Mesothelial cell of epicardium (in vitro differentiated cells): ENCODE data around the gene TBXAS1. TPM values are rescaled to one million over a fixed set of nuclear protein-coding genes. Genes with fewer than 3 reads are reported as not detected.
"Not testable (repeated sequence)": the region's sequence is repeated elsewhere in the genome, so short reads cannot be mapped to it uniquely, and the experiment has no call there.

Source experiments
- DNase-seq, 2 experiments: peaks; one replicate each; pipeline ENCODE4 v3.0.0; 2021; ENCODE audit warnings: low spot score in 2 of 2; ENCODE audit not compliant: unreplicated experiment in 2 of 2
- H3K27ac Mint-ChIP-seq: 2 replicates; pipeline ENCODE4 v1.8.0; 2021; ENCODE audit warnings: mixed read lengths
- H3K27me3 Mint-ChIP-seq: 2 replicates; pipeline ENCODE4 v1.8.0; 2021; ENCODE audit warnings: low read depth, mixed read lengths
- H3K36me3 Mint-ChIP-seq: 2 replicates; pipeline ENCODE4 v1.8.0; 2021; ENCODE audit warnings: mixed read lengths
- H3K4me1 Mint-ChIP-seq: 2 replicates; pipeline ENCODE4 v1.8.0; 2021; ENCODE audit warnings: mixed read lengths
- H3K4me3 Mint-ChIP-seq: 2 replicates; pipeline ENCODE4 v1.8.0; 2021; ENCODE audit warnings: mild to moderate bottlenecking, moderate library complexity, mixed read lengths
- H3K9me3 Mint-ChIP-seq: 2 replicates; pipeline ENCODE4 v1.8.0; 2021; ENCODE audit warnings: mixed read lengths
- CTCF ChIP-seq: fragments of 200-600 bp; sonication (generic); IDR thresholded peaks from one replicate; pipeline ENCODE4 v1.5.0; 2021; ENCODE audit warnings: antibody characterized with exemption; ENCODE audit not compliant: unreplicated experiment
- total RNA-seq: library from RNA; stranded (reverse); gene quantifications from 3 replicates; pipeline ENCODE4 v1.2.1, GENCODE V29; 2021

The TBXAS1 gene
- total RNA-seq, 1 donor from 2014 or later: 3.1 TPM

DNA sequence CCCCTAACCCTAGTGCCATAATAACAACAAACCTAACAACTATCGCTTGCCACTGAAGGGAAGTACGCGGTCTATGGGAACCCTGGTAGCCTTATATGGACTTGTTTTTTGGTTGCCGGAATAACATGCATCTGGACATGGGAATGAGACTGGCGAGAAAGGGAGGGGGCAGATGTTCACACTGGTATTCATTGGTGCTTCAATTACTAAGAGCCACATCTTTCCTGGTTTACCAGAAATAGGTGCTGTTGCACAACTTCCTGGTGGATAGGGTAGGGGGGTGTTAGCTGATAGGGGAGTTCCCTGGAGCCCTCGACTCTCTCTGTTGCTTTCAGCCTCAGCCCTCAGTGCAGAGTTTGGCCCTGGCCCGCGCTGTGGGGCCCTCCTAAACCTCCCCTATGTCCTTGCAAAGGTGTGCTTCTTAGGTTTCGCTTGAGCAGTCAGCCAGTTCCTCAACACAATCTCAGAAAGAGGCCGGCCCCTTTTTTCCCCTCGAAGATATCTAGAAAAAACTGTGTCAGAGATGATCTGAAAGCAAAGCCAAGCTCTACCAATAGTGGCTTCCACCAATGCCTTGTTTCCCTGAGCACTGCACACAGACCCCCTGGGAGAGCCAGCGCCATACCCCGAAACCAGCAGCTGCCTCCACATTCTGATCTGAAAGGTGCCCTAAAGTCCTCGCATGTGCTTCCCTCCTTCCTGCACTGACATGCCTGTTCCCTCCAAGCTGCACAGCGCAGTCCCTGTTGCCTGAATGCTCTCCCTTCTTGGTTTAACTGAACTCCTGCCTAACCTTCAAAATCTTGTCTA is 13.5 kb downstream of the TBXAS1 start:
- no peaks in the 10 kb centered on the region for H3K36me3 Mint-ChIP-seq
- H3K4me1 Mint-ChIP-seq: no peaks in the 10 kb centered on the region
- no peak overlapping the region for H3K27ac Mint-ChIP-seq

GRCh38 chr7:139843211-139843537 is 14.1 kb downstream of the TBXAS1 start:
- not testable (repeated sequence) for H3K9me3 Mint-ChIP-seq, H3K36me3 Mint-ChIP-seq, H3K4me1 Mint-ChIP-seq, H3K27ac Mint-ChIP-seq, H3K4me3 Mint-ChIP-seq, DNase-seq
- H3K27me3 Mint-ChIP-seq: peaks cover 28% of the 10 kb centered on the region

More for the DNA sequence above, 13.5 kb downstream of the TBXAS1 start:
- Mint-ChIP-seq H3K9me3 (no peaks in the 10 kb centered on the region), H3K27me3 (peaks cover 28% of the 10 kb centered on the region), H3K4me3 (no peak overlapping the region)
- TF ChIP-seq CTCF: no peak
- no peak for DNase-seq

- no peak overlapping the region for H3K27ac Mint-ChIP-seq
- H3K36me3 Mint-ChIP-seq: no peaks in the 10 kb centered on the region
- no peaks in the 10 kb centered on the region for H3K4me1 Mint-ChIP-seq
- H3K4me3 Mint-ChIP-seq: no peak overlapping the region
- DNase-seq: no peak
- TF ChIP-seq CTCF: no peak
- peaks cover 27% of the 10 kb centered on the region for H3K27me3 Mint-ChIP-seq
- no peaks in the 10 kb centered on the region for H3K9me3 Mint-ChIP-seq
Measured at GRCh38 chr7:139844779-139845442, 15.8 kb downstream of the TBXAS1 start.

DNA sequence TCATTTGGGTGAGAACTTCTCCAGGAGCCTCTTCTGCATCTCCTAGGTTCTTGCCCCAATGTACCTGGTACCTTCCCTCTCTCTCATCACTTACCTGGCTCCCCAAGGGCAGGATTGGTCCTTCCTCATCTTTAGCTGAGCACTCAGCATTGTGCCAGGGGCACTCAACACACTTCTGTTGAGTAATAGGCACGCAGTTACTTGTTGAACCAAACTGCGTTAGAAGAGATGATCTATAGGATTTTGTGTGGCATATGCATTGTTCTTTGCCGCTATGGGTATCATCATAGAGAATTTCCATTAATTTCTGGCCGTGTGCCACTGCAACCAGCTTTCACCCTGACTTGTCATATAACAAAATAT is 16.4 kb downstream of the TBXAS1 start:
- H3K27me3 Mint-ChIP-seq: peaks cover 27% of the 10 kb centered on the region
- no peak overlapping the region for H3K4me3 Mint-ChIP-seq
- no peaks in the 10 kb centered on the region for H3K36me3 Mint-ChIP-seq
- no peak for DNase-seq
- no peak for TF ChIP-seq CTCF
- no peaks in the 10 kb centered on the region for H3K4me1 Mint-ChIP-seq
- no peak overlapping the region for H3K27ac Mint-ChIP-seq
- H3K9me3 Mint-ChIP-seq: no peaks in the 10 kb centered on the region

- DNase-seq: no peak
- Mint-ChIP-seq H3K27me3 (peaks cover 27% of the 10 kb centered on the region), H3K4me3 (no peak overlapping the region), H3K4me1 (no peaks in the 10 kb centered on the region), H3K36me3 (no peaks in the 10 kb centered on the region), H3K27ac (no peak overlapping the region), H3K9me3 (no peaks in the 10 kb centered on the region)
- TF ChIP-seq CTCF: no peak
Measured at GRCh38 chr7:139846297-139846696, 17.2 kb downstream of the TBXAS1 start.

GRCh38 chr7:139848274-139848673 is 19.2 kb downstream of the TBXAS1 start:
- Mint-ChIP-seq H3K4me3 (no peak overlapping the region), H3K27me3 (peaks cover 24% of the 10 kb centered on the region), H3K4me1 (no peaks in the 10 kb centered on the region), H3K9me3 (no peaks in the 10 kb centered on the region), H3K27ac (no peak overlapping the region), H3K36me3 (no peaks in the 10 kb centered on the region)
- no peak for TF ChIP-seq CTCF
- DNase-seq: no peak
